SU-DHL-6 (cell line): ENCODE data around the gene USP13.

ENCODE experiments used
- H2AFZ ChIP-seq: fragments of 200-600 bp; sonication (generic); 2 replicates; pipeline ENCODE4 v1.6.1; 2014; ENCODE audit warnings: low read depth, mild to moderate bottlenecking, moderate library complexity, mixed read lengths, antibody characterized with exemption, low read length; ENCODE audit not compliant: severe bottlenecking
- H3F3A ChIP-seq: fragments of 200-600 bp; shearing (Covaris generic); 2 replicates; pipeline ENCODE4 v1.6.0; 2016; ENCODE audit warnings: antibody characterized with exemption, mild to moderate bottlenecking; ENCODE audit not compliant: insufficient read depth
- H3K27ac ChIP-seq: fragments of 200-600 bp; sonication (generic); 2 replicates; pipeline ENCODE4 v1.5.1; 2016; ENCODE audit warnings: low read depth, mild to moderate bottlenecking, low read length, moderate library complexity, mixed read lengths
- H3K27me3 ChIP-seq: fragments of 200-600 bp; sonication (generic), shearing (Covaris generic); 2 replicates; pipeline ENCODE4 v1.6.0; 2014; ENCODE audit warnings: mild to moderate bottlenecking, low read length
- H3K36me3 ChIP-seq: fragments of 200-600 bp; sonication (generic); 2 replicates; pipeline ENCODE4 v1.6.1; 2014; ENCODE audit warnings: mild to moderate bottlenecking, low read length, mixed read lengths
- H3K4me2 ChIP-seq: fragments of 300-600, 200-600 bp; shearing (Covaris generic), sonication (generic); 2 replicates; pipeline ENCODE4 v1.6.0; 2014; ENCODE audit warnings: low read length, low read depth, mild to moderate bottlenecking; ENCODE audit not compliant: poor library complexity, severe bottlenecking
- H3K4me3 ChIP-seq: fragments of 200-600 bp; sonication (generic); 2 replicates; pipeline ENCODE4 v1.5.1; 2014; ENCODE audit warnings: antibody characterized with exemption, low read length, mild to moderate bottlenecking, mixed read lengths; ENCODE audit not compliant: insufficient read depth, poor library complexity, severe bottlenecking
- H3K79me2 ChIP-seq: fragments of 200-600 bp; sonication (generic); 2 replicates; pipeline ENCODE4 v1.6.1; 2014; ENCODE audit warnings: mild to moderate bottlenecking, low read length, moderate library complexity; ENCODE audit not compliant: insufficient read depth
- H3K9ac ChIP-seq: fragments of 200-600 bp; sonication (generic); 2 replicates; pipeline ENCODE4 v1.7.0; 2014; ENCODE audit warnings: mild to moderate bottlenecking, low read length
- H3K9me2 ChIP-seq: fragments of 200-600 bp; sonication (generic); replicated peaks from 2 replicates; pipeline ENCODE4 v1.6.1; 2014; ENCODE audit warnings: low read length; ENCODE audit not compliant: insufficient read depth
- H3K9me3 ChIP-seq: fragments of 200-600 bp; sonication (generic); 2 replicates; pipeline ENCODE4 v1.6.1; 2014; ENCODE audit warnings: low read length, mixed read lengths; ENCODE audit not compliant: insufficient read depth
- H4K20me1 ChIP-seq: fragments of 200-600 bp; sonication (generic); 2 replicates; pipeline ENCODE4 v1.6.1; 2014; ENCODE audit warnings: low read depth, mild to moderate bottlenecking, antibody characterized with exemption, low read length, moderate library complexity, mixed read lengths
- CTCF ChIP-seq: fragments of 200-600 bp; sonication (generic); IDR thresholded peaks from one replicate; pipeline ENCODE4 v1.5.1; 2017; ENCODE audit warnings: antibody characterized with exemption, mild to moderate bottlenecking, low read length, moderate library complexity; ENCODE audit not compliant: insufficient read depth, poor library complexity, severe bottlenecking
- EZH2phosphoT487 ChIP-seq: fragments of 200-600 bp; sonication (generic), shearing (Covaris generic); conservative IDR thresholded peaks from 2 replicates; pipeline ENCODE4 v1.6.1; 2018; ENCODE audit warnings: mild to moderate bottlenecking, antibody characterized with exemption, low read length, moderate library complexity, mixed read lengths

Gene USP13

GRCh38 chr3:179788996-179789395 lies 136.2 kb downstream of the USP13 start:
- H3K9me3 ChIP-seq, result no peaks in the 10 kb centered on the region
- no peaks in the 10 kb centered on the region for H3K9me2 ChIP-seq
- H4K20me1 ChIP-seq, result no peaks in the 10 kb centered on the region
- H3K79me2 ChIP-seq, result no peaks in the 10 kb centered on the region
- H2AFZ ChIP-seq, result no peak overlapping the region
- no peak overlapping the region for H3K4me2 ChIP-seq
- no peak overlapping the region for H3K27ac ChIP-seq
- no peak overlapping the region for H3K4me3 ChIP-seq
- no peaks in the 10 kb centered on the region for H3F3A ChIP-seq
- H3K36me3 ChIP-seq, result no peaks in the 10 kb centered on the region
- H3K9ac ChIP-seq, result no peak overlapping the region
- TF ChIP-seq EZH2phosphoT487 (no peak), CTCF (no peak)
- no peaks in the 10 kb centered on the region for H3K27me3 ChIP-seq

- Histone ChIP-seq H3K9ac (no peak overlapping the region), H2AFZ (no peak overlapping the region), H3K4me2 (no peak overlapping the region), H3K27me3 (no peaks in the 10 kb centered on the region), H3K27ac (no peak overlapping the region), H3K9me3 (no peaks in the 10 kb centered on the region), H3K36me3 (no peaks in the 10 kb centered on the region), H3K9me2 (no peaks in the 10 kb centered on the region), H4K20me1 (no peaks in the 10 kb centered on the region), H3F3A (no peaks in the 10 kb centered on the region), H3K79me2 (no peaks in the 10 kb centered on the region), H3K4me3 (no peak overlapping the region)
- TF ChIP-seq EZH2phosphoT487 (no peak), CTCF (no peak)
Measured at GRCh38 chr3:179791793-179792192, 139.0 kb downstream of the USP13 start.

GRCh38 chr3:179794355-179794754 lies 141.5 kb downstream of the USP13 start:
- H3K4me3 ChIP-seq, result no peak overlapping the region
- no peak overlapping the region for H3K27ac ChIP-seq
- no peaks in the 10 kb centered on the region for H3K79me2 ChIP-seq
- no peaks in the 10 kb centered on the region for H4K20me1 ChIP-seq
- no peaks in the 10 kb centered on the region for H3F3A ChIP-seq
- no peak for TF ChIP-seq EZH2phosphoT487
- TF ChIP-seq CTCF, result no peak
- no peak overlapping the region for H3K4me2 ChIP-seq
- H3K27me3 ChIP-seq, result no peaks in the 10 kb centered on the region
- no peaks in the 10 kb centered on the region for H3K9me2 ChIP-seq
- no peaks in the 10 kb centered on the region for H3K9me3 ChIP-seq
- no peak overlapping the region for H2AFZ ChIP-seq
- H3K36me3 ChIP-seq, result no peaks in the 10 kb centered on the region
- H3K9ac ChIP-seq, result no peak overlapping the region

GRCh38 chr3:179796421-179796820 lies 143.6 kb downstream of the USP13 start:
- H3K27me3 ChIP-seq, result no peaks in the 10 kb centered on the region
- no peak overlapping the region for H3K27ac ChIP-seq
- no peak overlapping the region for H3K4me3 ChIP-seq
- H3K9me3 ChIP-seq, result no peaks in the 10 kb centered on the region
- no peak overlapping the region for H2AFZ ChIP-seq
- no peaks in the 10 kb centered on the region for H3K79me2 ChIP-seq
- H3F3A ChIP-seq, result no peaks in the 10 kb centered on the region
- H3K9ac ChIP-seq, result no peak overlapping the region
- H3K36me3 ChIP-seq, result no peaks in the 10 kb centered on the region
- no peaks in the 10 kb centered on the region for H4K20me1 ChIP-seq
- no peaks in the 10 kb centered on the region for H3K9me2 ChIP-seq
- TF ChIP-seq CTCF, result no peak
- no peak for TF ChIP-seq EZH2phosphoT487
- no peak overlapping the region for H3K4me2 ChIP-seq
